ENCODE results near the gene LDHAL6B. TPM values are rescaled to one million over a fixed set of nuclear protein-coding genes. Genes with fewer than 3 reads are reported as not detected.

LDHAL6B gene
- total and polyA plus RNA-seq, 2 experiments from 2014 or later: not detected

GRCh38 chr15:59205839-59206622 is 612 bp upstream of the LDHAL6B start:
- no peaks in the 10 kb centered on the region for H3K79me2 ChIP-seq (replicated peaks; ENCODE audit: insufficient read depth)
- H3K36me3 ChIP-seq (ENCODE audit: insufficient read depth): peaks cover 27% of the 10 kb centered on the region
- no peak overlapping the region for H3K4me3 Mint-ChIP-seq
- no peaks in the 10 kb centered on the region for H3K9me3 Mint-ChIP-seq
- H3K4me1 ChIP-seq (ENCODE audit: insufficient read depth): no peaks in the 10 kb centered on the region
- DNase-seq (ENCODE audit: low spot score): no peak
- H3K4me3 ChIP-seq: no peak overlapping the region
- no peak overlapping the region for H3K27ac Mint-ChIP-seq
- H3K27me3 Mint-ChIP-seq (ENCODE audit: insufficient read depth, low read depth, poor library complexity): no peaks in the 10 kb centered on the region
- H3K27ac ChIP-seq (ENCODE audit: low read depth): no peak overlapping the region
- H3K27me3 ChIP-seq (ENCODE audit: insufficient read depth): no peaks in the 10 kb centered on the region
- no peak overlapping the region for H2AFZ ChIP-seq
- no peak overlapping the region for H3K4me2 ChIP-seq
- ATAC-seq: no peak
- peaks cover 32% of the 10 kb centered on the region for H3K36me3 Mint-ChIP-seq (ENCODE audit: low read depth)
- TF ChIP-seq JUNB (IDR thresholded peaks at IDR 0.05; ENCODE audit: unreplicated experiment) (no peak), EZH2phosphoT487 (IDR thresholded peaks at IDR 0.05; ENCODE audit: unreplicated experiment) (no peak), NANOG (IDR thresholded peaks at IDR 0.05; ENCODE audit: borderline replicate concordance) (no peak), STAT1 (IDR thresholded peaks at IDR 0.05; ENCODE audit: unreplicated experiment) (no peak)
- TF ChIP-seq, protein P1, sequence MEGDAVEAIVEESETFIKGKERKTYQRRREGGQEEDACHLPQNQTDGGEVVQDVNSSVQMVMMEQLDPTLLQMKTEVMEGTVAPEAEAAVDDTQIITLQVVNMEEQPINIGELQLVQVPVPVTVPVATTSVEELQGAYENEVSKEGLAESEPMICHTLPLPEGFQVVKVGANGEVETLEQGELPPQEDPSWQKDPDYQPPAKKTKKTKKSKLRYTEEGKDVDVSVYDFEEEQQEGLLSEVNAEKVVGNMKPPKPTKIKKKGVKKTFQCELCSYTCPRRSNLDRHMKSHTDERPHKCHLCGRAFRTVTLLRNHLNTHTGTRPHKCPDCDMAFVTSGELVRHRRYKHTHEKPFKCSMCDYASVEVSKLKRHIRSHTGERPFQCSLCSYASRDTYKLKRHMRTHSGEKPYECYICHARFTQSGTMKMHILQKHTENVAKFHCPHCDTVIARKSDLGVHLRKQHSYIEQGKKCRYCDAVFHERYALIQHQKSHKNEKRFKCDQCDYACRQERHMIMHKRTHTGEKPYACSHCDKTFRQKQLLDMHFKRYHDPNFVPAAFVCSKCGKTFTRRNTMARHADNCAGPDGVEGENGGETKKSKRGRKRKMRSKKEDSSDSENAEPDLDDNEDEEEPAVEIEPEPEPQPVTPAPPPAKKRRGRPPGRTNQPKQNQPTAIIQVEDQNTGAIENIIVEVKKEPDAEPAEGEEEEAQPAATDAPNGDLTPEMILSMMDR (conservative IDR thresholded peaks at IDR 0.05; ENCODE audit: low read depth in 2 of 2): no peak
- 0 out of 2 replicates have a peak, but pooled peaks cover 3% of the 10 kb centered on the region for H3K9me2 ChIP-seq (ENCODE audit: insufficient read depth)
- no peaks in the 10 kb centered on the region for H3K4me1 Mint-ChIP-seq
- H4K20me1 ChIP-seq (replicated peaks; ENCODE audit: insufficient read depth): peaks cover 7% of the 10 kb centered on the region; the same call in 1 of the 2 replicates
- H3F3A ChIP-seq (replicated peaks; ENCODE audit: low read depth): no peaks in the 10 kb centered on the region

- H3K4me2 ChIP-seq: no peak overlapping the region
- H3K27me3 ChIP-seq (ENCODE audit: insufficient read depth): no peaks in the 10 kb centered on the region
- H2AFZ ChIP-seq: no peak overlapping the region
- no peaks in the 10 kb centered on the region for H3K27me3 Mint-ChIP-seq (ENCODE audit: insufficient read depth, low read depth, poor library complexity)
- no peak overlapping the region for H3K4me3 Mint-ChIP-seq
- H3K4me1 ChIP-seq (ENCODE audit: insufficient read depth): no peaks in the 10 kb centered on the region
- H3K9me3 Mint-ChIP-seq: no peaks in the 10 kb centered on the region
- DNase-seq (ENCODE audit: low spot score) (no peak), ATAC-seq (no peak)
- no peaks in the 10 kb centered on the region for H3K4me1 Mint-ChIP-seq
- no peaks in the 10 kb centered on the region for H3F3A ChIP-seq (replicated peaks; ENCODE audit: low read depth)
- H3K27ac ChIP-seq (ENCODE audit: low read depth): no peak overlapping the region
- no peak overlapping the region for H3K4me3 ChIP-seq
- TF ChIP-seq EZH2phosphoT487 (IDR thresholded peaks at IDR 0.05; ENCODE audit: unreplicated experiment): no peak
- no peak for TF ChIP-seq REST (IDR thresholded peaks at IDR 0.05; ENCODE audit: unreplicated experiment)
- no peak for TF ChIP-seq ZNF462 (CRISPR knock-in tag; IDR thresholded peaks at IDR 0.05)
- peaks cover 7% of the 10 kb centered on the region; the same call in 1 of the 2 replicates for H4K20me1 ChIP-seq (replicated peaks; ENCODE audit: insufficient read depth)
- H3K79me2 ChIP-seq (replicated peaks; ENCODE audit: insufficient read depth): no peaks in the 10 kb centered on the region
- H3K9me2 ChIP-seq (ENCODE audit: insufficient read depth): 0 out of 2 replicates have a peak, but pooled peaks cover 3% of the 10 kb centered on the region
- peaks cover 24% of the 10 kb centered on the region for H3K36me3 Mint-ChIP-seq (ENCODE audit: low read depth)
- H3K27ac Mint-ChIP-seq: no peak overlapping the region
- peaks cover 19% of the 10 kb centered on the region for H3K36me3 ChIP-seq (ENCODE audit: insufficient read depth)
Measured at GRCh38 chr15:59208613-59209249, 2.1 kb downstream of the LDHAL6B start.
